ENCODE measurements around the gene CENPP.

The CENPP gene

GRCh38 chr9:92429836-92430235 is 104.1 kb downstream of the CENPP start:
- no peak for DNase-seq

- DNase-seq: no peak
These were observed 106.6 kb downstream of the CENPP start for GRCh38 chr9:92432350-92432749.

GRCh38 chr9:92432972-92433548 is 107.3 kb downstream of the CENPP start:
- DNase-seq: no peak

- DNase-seq: no peak
These were observed 109.5 kb downstream of the CENPP start for GRCh38 chr9:92435263-92435662.

GRCh38 chr9:92438900-92439526 is 113.3 kb downstream of the CENPP start:
- no peak for DNase-seq

GRCh38 chr9:92439921-92440750 is 114.4 kb downstream of the CENPP start:
- no peak for DNase-seq

GRCh38 chr9:92440751-92441046 is 114.9 kb downstream of the CENPP start:
- no peak for DNase-seq

DNA sequence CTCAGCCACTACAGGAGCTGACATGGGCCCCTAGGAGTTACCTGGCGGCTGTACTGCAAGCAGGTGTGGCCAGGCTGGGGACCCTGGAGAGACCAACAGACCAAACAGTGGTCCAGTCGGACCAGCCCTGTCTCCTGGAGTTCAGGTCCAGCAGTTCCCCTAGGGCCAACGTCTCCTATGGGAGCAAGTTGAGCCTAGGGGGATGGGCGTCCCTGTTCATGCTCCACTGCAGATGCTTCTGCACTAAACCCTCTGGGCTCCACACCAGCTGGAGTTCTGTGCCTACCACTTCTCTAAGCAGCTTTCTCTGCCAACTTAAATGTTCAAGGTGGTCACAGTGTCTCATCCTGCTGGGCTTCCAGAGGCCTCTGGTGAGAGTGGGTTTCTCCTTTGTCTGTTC is 119.1 kb downstream of the CENPP start:
- no peak for DNase-seq

- no peak for DNase-seq
These were observed 120.8 kb downstream of the CENPP start for GRCh38 chr9:92446536-92446935.

GRCh38 chr9:92455217-92455616 is 129.5 kb downstream of the CENPP start:
- DNase-seq: no peak

DNA sequence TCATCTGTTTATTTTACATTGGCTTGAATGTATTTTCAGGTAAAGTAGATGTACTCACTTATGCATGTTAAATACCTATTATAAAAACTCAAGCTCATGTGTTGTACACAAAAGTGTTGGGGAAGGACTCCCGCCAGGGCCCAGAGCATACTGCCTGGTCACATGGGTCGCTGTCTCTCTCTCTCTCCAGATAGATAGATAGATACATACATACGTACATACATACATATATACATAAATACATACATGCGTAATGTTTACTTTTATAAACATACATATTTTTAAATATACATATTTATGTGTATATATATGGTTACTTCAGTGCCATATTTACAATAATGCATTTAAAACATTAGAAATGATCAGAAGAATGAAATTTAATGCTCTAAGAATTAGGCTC is 131.8 kb downstream of the CENPP start:
- no peak for DNase-seq

DNA sequence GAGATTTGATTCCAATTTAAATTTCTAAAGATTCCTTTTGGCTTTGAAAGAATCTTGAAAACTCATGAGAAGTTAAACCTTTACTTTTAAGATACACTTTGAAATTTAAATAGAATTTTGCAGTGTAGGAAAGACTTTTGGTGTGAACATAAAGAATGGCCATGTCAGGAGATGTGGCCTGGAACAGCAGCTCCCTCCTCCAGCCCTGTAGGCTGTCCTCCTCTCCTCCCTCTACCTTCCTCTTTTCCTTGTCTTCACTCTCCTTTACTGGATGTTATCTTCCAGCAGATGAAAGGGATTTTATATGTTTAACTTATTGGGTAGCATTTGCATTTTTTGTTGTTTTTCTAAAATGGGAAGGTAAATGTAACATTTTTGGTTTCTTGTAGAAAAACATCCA is 137.6 kb downstream of the CENPP start:
- DNase-seq: no peak

DNA sequence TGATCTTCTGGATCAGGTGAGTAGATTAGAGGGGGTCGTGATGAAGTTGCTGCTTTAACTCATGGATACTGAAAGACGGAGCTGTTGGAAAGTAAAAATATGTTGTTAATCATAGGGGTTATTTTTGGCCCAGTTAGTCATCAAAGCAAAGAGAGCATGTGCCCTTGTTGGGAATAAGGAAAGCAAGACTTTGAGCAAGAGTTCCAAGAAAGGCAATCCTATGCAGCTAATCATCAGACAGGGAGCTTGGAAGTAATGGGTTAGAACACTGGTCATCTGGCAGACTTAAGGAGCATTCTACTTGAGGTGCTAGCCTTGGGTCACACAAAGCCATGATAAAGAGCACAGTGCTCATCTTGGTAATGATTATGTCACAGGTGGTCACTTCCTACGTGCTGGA is 138.2 kb downstream of the CENPP start:
- DNase-seq: no peak

DNA sequence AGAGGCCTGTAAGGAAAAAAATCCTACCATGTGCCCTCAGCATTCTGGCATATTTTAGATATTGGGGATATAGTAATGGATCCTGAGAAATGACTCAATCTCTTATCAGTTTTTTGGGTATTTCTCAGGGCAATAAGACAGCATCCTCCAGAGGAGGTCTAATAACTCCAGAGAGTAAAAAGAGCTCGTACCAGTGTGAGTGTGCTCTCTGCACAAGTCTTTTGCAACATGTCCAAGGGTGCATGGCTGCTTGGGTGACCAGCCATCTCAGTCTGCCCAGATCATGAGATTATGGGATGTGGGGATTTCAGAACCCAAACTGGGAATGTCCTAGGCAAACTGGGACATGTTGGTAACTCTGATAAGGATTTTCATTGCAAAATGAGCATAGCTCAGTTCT is 141.3 kb downstream of the CENPP start:
- no peak for DNase-seq

- DNase-seq: no peak
These were observed 141.8 kb downstream of the CENPP start for GRCh38 chr9:92467511-92467910.

- no peak for DNase-seq
These were observed 142.5 kb downstream of the CENPP start for GRCh38 chr9:92468206-92468605.

DNA sequence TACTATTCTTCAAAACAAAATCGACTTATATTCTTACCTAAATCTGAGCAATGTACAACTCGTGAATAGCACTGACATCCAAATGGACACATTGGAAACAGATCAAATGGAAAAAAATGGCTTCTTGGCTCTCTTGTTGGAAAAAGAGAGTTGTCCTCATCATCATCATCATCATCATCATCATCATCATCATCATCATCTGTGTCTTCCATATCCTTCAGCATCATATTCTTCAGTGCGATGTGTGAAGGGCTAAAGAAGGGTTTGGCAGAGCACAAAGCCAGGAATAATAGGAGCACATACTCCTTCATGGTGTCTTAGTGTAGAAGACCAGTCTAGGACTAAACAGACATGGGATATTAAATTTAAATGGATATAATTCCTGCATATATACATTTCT is 148.8 kb downstream of the CENPP start:
- no peak for DNase-seq

- DNase-seq: no peak
These were observed 151.2 kb downstream of the CENPP start for GRCh38 chr9:92476962-92477361.

- no peak for DNase-seq
These were observed 153.0 kb downstream of the CENPP start for GRCh38 chr9:92478783-92479182.

DNA sequence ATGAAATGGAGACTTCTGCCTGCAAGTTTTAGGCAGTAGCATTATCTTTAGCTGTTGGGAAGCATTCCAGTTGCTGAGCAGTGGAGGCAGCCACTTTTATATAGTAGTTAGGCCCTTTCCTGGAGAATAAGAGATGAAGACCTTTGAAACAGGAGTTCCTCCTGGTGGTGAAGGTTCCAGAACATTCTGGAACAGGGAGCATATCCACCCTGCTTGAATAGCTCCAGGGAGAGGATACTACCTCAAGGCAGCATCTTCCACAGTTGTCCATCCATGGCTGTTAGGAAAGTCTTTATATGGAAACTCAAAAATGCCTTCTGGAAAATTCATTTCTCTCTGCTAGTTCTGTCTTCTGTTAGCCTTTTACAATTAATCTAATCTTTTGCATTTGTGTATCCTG is 153.6 kb downstream of the CENPP start:
- DNase-seq: no peak

DNA sequence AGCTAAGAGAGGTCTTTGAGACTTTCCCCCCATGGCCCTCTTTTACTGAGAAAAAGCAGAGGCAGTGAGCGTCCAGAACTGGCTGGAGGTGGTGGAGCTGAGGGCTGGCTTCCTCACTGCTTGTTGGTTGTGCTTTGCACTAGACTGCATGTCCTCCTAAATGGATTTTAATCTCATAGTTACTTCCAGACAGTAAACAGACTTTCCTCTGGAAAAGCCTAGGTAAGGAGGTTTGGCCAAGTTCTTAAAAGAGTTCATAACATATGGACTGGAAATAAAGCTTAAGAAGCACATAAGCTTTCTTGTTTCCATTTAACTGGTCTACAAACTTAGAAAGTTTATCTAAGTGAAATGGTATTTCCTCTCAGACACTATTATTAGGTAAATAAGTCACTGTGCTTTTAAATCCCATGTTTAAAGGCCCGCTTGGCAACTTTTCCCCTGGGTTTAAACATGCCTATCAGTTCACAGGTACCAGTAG is 154.6 kb downstream of the CENPP start:
- DNase-seq: no peak

DNA sequence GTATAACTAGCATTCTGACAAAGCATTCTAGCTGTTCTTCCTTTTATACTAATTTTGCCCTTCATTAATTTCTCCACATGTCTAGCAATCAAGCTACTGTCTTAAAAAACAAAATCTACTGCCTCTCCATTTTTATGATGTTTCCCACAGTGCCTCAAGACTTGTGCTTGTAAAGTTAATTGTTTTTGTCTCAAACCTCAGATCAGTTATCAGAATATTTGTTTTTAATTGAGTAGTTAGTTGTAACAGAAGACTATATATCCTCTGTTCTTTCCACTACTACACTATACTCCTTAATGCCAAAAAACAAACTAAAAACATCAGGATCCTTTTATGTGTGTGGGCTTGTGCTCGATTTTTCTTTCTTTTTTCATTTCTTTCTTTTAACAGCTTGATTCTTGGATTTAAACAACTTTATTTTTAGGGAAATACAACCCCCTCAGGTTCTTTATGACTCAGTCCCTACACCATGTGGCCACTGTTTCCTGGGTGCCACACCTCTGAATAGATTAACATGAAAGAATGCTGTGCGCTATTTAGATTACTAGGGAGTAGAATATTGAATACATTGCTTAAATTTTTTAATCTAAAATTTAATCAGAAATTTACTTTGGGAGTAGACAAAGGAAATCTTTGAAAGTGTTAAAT is 155.4 kb downstream of the CENPP start:
- DNase-seq: no peak

GRCh38 chr9:92482329-92482728 is 156.6 kb downstream of the CENPP start, which contains the start of gene ASPN:
Gene ASPN (minus strand): TSS chr9:92482506.
- DNase-seq: no peak

- no peak for DNase-seq
These were observed 157.1 kb downstream of the CENPP start for GRCh38 chr9:92482805-92483204.

All from T-helper 9 cell (primary cell).